ENCODE measurements around the gene SLC39A8.

- TF ChIP-seq POLR2A (IDR thresholded peaks at IDR 0.05) (no peak), CTCF (IDR thresholded peaks at IDR 0.05) (peak in 2 of 3 experiments; percentile 27 to 30), POLR2AphosphoS5 (IDR thresholded peaks at IDR 0.05; ENCODE audit: insufficient read depth in 1 of 2, low read depth in 1 of 2) (no peak)
These were observed 82.1 kb downstream of the SLC39A8 start for GRCh38 chr4:102263024-102263787.

Measured in vagina (tissue), 2 donors.